Endothelial cell (in vitro differentiated cells): Measurements from ENCODE around the gene HOXB3. TPM values are rescaled to one million over a fixed set of nuclear protein-coding genes. Genes with fewer than 3 reads are reported as not detected.
A peak's percentile ranks its signal among the peaks of the same experiment; 100 is the strongest.

ENCODE experiments used
- DNase-seq: peaks from one replicate; pipeline ENCODE4 v3.0.0; 2021; ENCODE audit warnings: low spot score
- H3K27ac Mint-ChIP-seq: one replicate; pipeline ENCODE4 v1.8.0; 2021; ENCODE audit warnings: mixed read lengths, inconsistent platforms; ENCODE audit not compliant: unreplicated experiment
- H3K27me3 Mint-ChIP-seq: one replicate; pipeline ENCODE4 v1.8.0; 2021; ENCODE audit warnings: mild to moderate bottlenecking, moderate library complexity, mixed read lengths, inconsistent platforms; ENCODE audit not compliant: unreplicated experiment
- H3K36me3 Mint-ChIP-seq: one replicate; pipeline ENCODE4 v1.8.0; 2021; ENCODE audit warnings: mild to moderate bottlenecking, low read depth, mixed read lengths, inconsistent platforms; ENCODE audit not compliant: unreplicated experiment
- H3K4me1 Mint-ChIP-seq: one replicate; pipeline ENCODE4 v1.8.0; 2021; ENCODE audit warnings: mild to moderate bottlenecking, mixed read lengths, inconsistent platforms; ENCODE audit not compliant: unreplicated experiment
- H3K4me3 Mint-ChIP-seq: one replicate; pipeline ENCODE4 v1.8.0; 2021; ENCODE audit warnings: mild to moderate bottlenecking, mixed read lengths, inconsistent platforms; ENCODE audit not compliant: unreplicated experiment
- H3K9me3 Mint-ChIP-seq: one replicate; pipeline ENCODE4 v1.8.0; 2021; ENCODE audit warnings: mixed read lengths, inconsistent platforms; ENCODE audit not compliant: unreplicated experiment
- CTCF ChIP-seq: fragments of 200-600 bp; sonication (generic); IDR thresholded peaks from one replicate; pipeline ENCODE4 v1.5.0; 2021; ENCODE audit warnings: antibody characterized with exemption; ENCODE audit not compliant: unreplicated experiment
- total RNA-seq: library from RNA; stranded (reverse); fragmentation: NEBNext Ultra II Directional; extraction: Animal tissue kit (Norgen Biotek cat#: 25700); gene quantifications from one replicate; pipeline ENCODE4 v1.2.1, GENCODE V29; 2021; ENCODE audit not compliant: unreplicated experiment

Gene HOXB3
- total RNA-seq, 1 donor from 2014 or later = 17.7 TPM

- no peak for DNase-seq
- H3K4me3 Mint-ChIP-seq = no peak overlapping the region
- TF ChIP-seq CTCF = no peak
Observed at GRCh38 chr17:48627623-48628521, 37.8 kb upstream of the HOXB3 start.

GRCh38 chr17:48627118-48627597, 37.1 kb upstream of the HOXB3 start:
- Mint-ChIP-seq H3K9me3 (no peaks in the 10 kb centered on the region), H3K27me3 (peaks cover 33% of the 10 kb centered on the region), H3K4me3 (no peak overlapping the region), H3K27ac (no peak overlapping the region), H3K4me1 (peaks cover 8% of the 10 kb centered on the region), H3K36me3 (no peaks in the 10 kb centered on the region)
- TF ChIP-seq CTCF = no peak
- no peak for DNase-seq

More at GRCh38 chr17:48627623-48628521, 37.8 kb upstream of the HOXB3 start:
- H3K27me3 Mint-ChIP-seq = peaks cover 32% of the 10 kb centered on the region
- no peak overlapping the region for H3K27ac Mint-ChIP-seq
- H3K9me3 Mint-ChIP-seq = no peaks in the 10 kb centered on the region
- peaks cover 15% of the 10 kb centered on the region for H3K4me1 Mint-ChIP-seq
- no peaks in the 10 kb centered on the region for H3K36me3 Mint-ChIP-seq

GRCh38 chr17:48626245-48627117, 36.4 kb upstream of the HOXB3 start, which contains the start of gene HOXB9:
Gene HOXB9 (minus strand): TSS chr17:48626358. CDS start chr17:48626269, 89 bp downstream.
- H3K4me3 Mint-ChIP-seq = peak within 1 kb of the TSS; percentile 88
- no peaks in the 10 kb centered on the region for H3K36me3 Mint-ChIP-seq
- H3K4me1 Mint-ChIP-seq = peaks cover 11% of the 10 kb centered on the region
- no peak within 1 kb of the TSS for H3K27ac Mint-ChIP-seq
- DNase-seq = no peak
- no peak for TF ChIP-seq CTCF
- H3K27me3 Mint-ChIP-seq = peaks cover 37% of the 10 kb centered on the region
- H3K9me3 Mint-ChIP-seq = no peaks in the 10 kb centered on the region

- Mint-ChIP-seq H3K36me3 (no peaks in the 10 kb centered on the region), H3K9me3 (no peaks in the 10 kb centered on the region), H3K4me3 (peak overlapping the region; percentile 88), H3K27me3 (peaks cover 38% of the 10 kb centered on the region), H3K27ac (no peak overlapping the region), H3K4me1 (peaks cover 15% of the 10 kb centered on the region)
- DNase-seq = no peak
- TF ChIP-seq CTCF = no peak
Observed at GRCh38 chr17:48625495-48626244, 35.6 kb upstream of the HOXB3 start.
